ENCODE measurements around the gene TMEM179.
A peak's percentile ranks its signal among the peaks of the same experiment; 100 is the strongest.

TMEM179 gene

DNA sequence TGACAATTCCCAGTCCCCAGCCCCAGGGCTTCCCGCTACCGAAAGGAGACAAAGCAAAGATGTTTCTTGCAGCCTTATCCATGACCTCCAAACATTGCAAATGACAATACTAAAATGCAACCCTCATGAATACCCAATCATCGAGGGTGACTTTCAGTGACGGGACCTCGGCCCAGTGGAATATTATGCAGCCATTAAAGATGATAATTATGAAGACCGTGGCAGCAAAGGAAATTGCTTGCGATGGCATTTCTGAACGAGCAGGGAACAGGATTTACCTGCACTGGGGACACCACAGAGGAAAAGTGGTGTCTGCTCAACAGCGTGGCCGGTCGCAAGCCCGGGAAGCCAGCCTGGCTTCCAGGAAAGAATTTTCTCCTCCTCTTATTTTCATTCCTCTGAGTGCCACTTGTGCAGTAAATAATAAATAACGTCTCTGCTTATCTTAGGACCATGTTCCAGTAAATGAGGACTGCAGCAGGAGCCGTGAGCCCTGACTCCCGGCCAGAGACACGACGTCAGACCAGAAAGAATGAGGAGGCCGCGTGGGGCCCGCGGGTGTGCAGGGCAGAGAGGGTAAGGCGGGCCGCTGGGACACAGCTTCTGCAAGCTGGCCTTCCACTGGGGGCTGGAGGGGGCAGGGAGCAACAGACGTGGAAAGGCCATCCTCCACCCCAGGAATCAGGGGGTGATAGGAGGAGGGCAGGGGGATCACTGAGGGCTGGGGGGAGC, 18.4 kb downstream of the TMEM179 start:
- no peak for DNase-seq

DNA sequence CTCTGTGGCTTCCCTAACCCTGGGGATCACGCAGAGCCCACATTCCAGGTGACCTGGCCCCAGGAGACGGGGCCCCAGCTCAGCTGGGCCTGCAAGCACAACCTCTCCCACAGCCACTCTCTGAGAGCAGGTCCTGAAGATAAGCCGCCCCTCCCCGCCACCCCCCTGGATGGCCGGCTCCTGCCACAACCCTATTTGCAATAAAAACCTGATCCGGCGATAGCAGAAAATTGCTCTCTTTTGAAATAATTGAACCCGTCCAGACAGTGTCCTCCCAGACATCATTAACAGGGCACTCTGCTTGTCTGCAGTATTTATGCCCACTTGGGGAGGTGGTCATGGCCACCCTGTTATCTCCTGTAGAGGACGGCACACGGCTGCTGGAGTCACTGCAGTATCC, 20.0 kb downstream of the TMEM179 start:
- no peak for DNase-seq

DNA sequence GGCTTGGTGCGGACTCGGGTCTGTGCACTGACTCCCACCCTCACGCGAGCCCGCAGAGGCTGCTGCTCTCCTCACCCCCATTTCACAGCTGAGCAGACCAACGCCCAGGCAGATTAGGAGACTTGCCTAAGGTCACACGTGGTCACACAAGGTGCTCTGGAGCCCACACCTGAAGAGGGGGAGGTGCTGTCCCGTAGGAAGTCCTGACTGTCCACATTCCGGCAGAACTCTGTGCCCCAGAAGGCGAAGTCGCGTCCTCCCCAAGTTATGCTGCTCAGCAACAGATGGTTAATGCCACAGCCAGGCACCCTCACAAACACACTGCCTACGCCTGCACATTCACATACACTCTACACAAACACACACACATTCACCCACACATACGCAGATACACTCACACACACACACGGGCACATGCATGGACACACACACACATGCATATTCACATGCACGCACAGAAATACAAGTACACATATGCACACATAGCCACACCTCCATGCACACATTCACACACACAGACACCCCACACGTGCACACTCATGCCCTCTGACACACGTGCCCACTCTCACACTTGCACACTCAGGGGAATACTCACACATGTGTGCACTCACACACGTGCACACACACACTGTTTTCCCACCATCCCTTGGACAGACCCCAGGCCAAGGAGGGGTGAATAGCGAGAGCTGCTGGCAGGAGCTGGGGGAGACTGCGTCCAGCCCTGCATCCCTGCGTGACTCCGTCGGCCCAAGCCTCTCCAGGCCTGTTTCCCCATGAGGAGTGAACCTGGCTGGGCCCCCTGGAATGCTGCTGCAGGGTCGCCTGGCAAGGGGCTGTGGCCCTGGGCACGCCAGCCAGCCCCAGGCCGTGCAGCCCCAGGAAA, 20.9 kb downstream of the TMEM179 start:
- no peak for DNase-seq

- DNase-seq: no peak
Measured at GRCh38 chr14:104582662-104583061, 21.9 kb downstream of the TMEM179 start.

GRCh38 chr14:104582005-104582404, 22.6 kb downstream of the TMEM179 start:
- DNase-seq: no peak

- no peak for DNase-seq
Measured at GRCh38 chr14:104581521-104581920, 23.1 kb downstream of the TMEM179 start.

DNA sequence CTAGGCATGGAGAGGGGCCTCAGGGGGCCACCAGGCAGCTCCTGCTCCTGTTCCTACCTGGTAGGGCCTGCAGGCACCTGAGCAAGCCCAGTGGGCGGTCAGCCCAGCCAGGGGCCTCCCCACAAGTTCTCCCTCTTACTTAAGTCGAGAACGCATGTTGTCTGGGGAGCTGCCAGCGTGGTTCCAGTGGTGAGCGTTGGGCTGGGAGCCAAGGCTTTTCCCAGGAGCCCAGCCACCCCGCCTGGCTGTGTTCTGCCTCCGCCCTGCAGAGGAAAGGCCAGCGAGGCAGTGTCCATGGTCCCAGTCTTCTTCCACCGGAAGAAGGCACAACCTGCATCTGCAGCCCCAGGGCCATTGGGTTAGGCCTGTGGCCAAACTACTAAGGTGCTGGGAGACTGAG, 23.6 kb downstream of the TMEM179 start:
- peak; percentile 46 for DNase-seq

- peak; percentile 28 for DNase-seq
Measured at GRCh38 chr14:104579939-104580338, 24.6 kb downstream of the TMEM179 start.

DNA sequence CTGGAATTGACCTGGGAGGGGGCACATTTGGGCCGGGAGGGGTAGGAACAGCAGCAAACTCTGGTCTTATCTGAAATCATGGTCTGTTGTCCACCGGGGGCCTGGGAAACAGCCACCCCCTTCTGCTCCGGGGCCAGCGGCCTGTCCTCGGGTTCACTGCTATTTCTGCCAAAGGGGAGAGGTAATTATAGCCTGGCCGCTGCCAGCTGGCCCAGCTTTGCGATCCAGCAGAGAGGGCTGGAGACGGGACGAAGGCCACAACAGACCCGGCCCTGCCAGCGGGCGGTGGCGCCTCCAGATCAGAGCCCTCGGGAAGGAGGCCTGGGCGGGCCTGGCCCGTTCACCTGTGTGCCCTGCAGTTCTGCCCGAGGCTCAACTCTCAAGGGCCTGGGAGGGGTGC, 25.1 kb downstream of the TMEM179 start, which contains the start of gene C14orf180:
TSS of gene C14orf180 (plus strand) at position 258 of the 400 bp plus-strand sequence. CDS start 6,667 bp downstream, outside the sequence.
- DNase-seq: no peak

DNA sequence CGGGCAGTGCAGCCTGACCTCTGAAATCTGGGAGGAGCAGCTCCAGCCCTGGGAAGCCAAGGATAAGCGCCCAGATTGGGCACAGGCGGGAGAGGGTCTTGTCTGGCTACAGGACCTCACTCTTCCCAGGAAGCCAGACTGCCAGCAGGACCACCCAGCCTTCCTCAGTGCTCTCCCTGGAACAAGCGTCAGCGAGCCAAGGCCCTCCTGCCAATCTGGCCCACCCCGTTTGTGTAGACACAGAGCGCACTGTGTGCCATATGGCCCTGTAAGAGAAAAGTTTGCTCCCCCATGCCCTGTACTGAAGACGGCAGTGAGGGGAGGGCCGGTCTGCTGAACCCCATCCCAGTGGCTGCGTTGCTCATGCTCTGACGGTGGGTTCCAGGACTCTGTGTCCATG, 26.3 kb downstream of the TMEM179 start:
- DNase-seq: no peak

DNA sequence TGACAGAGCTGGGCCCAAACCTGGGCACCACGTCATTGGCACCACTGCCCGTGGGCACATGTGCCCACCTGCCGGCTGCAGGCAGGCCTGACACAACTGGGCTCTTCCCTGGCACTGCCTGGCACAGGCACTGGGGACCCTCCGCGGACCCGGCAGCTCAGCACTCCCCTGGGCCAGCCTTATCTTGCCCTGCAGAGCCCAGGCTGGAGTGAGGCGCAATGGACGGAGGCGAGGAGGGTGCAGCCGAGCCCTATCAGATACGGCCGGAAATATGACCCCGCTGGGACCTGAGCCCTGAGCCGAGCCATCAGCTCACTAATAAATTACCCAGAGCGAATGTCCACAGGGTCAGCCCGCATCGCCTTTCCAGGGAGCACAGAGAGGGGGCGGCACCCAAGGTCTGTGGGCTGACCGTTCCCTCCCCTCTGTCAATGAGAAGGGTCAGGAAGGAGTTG, 26.7 kb downstream of the TMEM179 start:
- DNase-seq: no peak

DNA sequence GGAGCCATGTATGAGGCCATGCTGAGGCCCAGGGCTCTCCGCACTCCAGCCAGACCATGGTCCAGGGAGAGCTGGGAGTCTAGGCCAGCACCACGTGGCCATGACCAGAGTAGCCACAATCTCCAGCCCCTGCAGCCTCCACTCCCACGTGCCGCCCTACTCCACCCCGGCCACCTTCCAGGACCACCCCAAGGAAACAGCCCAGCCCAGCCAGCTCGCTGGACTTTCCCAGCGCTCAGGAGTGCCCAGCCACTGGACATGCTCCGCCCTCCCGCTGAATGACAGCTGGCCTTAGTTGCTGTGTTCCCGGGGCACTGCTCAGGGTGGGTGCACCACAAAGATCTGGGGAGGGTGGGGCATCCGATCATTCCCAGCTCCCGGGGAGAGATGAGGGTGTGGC, 27.1 kb downstream of the TMEM179 start:
- DNase-seq: no peak

DNA sequence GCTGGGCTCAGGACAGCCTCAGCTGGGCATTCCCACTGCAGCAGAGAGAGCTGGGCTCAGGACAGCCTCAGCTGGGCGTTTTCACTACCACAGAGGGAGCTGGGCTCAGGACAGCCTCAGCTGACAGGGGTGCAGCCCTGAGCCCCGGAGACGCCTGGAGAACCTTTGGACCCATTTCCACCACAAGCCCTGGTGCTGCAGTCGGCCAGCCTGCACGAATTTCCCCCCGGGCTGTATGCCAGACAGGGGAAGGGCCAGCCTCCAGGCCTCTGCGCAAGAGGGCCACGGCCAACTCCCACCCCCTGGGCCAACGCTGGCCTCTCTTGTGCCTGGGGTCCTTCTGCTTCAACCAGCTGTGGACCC, 27.6 kb downstream of the TMEM179 start:
- no peak for DNase-seq

DNA sequence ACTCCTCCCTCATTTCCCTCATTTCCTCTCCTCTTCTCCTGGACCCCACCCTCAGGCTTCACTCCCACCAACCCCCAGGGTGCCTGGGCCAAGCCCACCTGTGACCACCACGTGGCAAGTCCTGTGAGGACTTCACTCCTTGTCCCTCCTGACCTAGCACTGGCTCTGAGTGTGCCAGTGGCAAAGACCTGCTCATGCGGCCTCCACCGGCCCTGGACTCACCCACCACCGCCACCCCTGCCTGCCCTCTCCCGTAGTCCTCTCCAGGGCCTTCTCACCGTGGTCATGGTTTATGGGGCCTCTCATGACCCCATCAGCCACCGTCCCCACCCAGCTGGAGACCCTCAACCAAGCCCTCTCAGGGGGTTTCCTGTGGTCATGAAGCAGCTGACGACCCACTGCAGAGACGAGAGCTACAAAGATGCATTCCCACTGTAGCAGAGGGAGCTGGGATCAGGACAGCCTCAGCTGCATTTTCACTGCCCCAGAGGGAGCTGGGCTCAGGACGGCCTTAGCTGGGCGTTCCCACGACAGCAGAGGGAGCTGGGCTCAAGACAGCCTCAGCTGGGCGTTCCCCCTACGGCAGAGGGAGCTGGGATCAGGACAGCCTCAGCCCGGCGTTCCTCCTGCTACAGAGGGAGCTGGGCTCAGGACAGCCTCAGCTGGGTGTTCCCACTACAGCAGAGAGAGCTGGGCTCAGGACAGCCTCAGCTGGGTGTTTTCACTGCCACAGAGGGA, 28.2 kb downstream of the TMEM179 start:
- DNase-seq: no peak

GRCh38 chr14:104574978-104575583, 29.5 kb downstream of the TMEM179 start:
- no peak for DNase-seq

- no peak for DNase-seq
Measured at GRCh38 chr14:104574536-104574935, 30.0 kb downstream of the TMEM179 start.

DNA sequence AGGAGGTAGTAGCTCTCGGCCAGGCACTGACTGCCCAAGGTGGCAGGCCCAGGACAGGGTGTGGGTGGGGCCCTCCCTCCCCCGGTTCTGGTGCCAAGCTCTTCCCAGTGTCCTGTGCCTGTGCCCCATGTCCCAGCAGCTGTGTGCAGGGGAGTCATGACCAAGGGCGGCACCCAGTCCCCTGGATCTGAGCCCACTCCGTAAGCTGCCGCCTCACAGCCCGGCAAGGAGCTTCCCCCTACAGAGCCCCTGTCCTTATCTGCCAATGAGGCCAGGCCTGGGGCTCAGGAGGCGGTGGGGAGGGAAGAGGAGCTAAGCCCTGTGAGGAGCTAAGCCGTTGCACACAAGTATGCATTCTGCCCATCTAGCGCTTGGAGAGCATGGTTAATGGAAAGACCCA, 30.6 kb downstream of the TMEM179 start:
- no peak for DNase-seq

DNA sequence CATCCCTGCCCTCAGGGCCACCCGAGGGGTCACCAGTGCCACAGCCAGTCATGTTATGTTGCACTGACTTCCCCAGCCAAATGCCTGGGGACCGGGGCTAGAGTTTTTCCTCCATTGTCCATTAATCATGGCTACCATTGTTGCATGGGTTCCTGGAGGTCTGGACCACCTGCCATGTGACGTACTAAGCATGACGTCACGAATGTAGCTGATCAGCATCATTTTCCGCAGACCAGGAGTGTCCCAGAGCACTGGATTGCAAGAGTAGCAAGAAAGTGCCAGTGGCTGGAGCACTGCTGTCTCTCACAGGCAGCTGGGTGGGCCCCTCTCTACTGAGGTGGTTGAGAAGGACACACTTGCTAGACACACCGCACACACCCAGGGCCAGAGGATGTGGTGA, 31.9 kb downstream of the TMEM179 start:
- DNase-seq: no peak

GRCh38 chr14:104572024-104572626, 32.4 kb downstream of the TMEM179 start:
- DNase-seq: no peak

- no peak for DNase-seq
Measured at GRCh38 chr14:104571246-104571645, 33.3 kb downstream of the TMEM179 start.

GRCh38 chr14:104569435-104569834, 35.1 kb downstream of the TMEM179 start:
- DNase-seq: no peak

DNA sequence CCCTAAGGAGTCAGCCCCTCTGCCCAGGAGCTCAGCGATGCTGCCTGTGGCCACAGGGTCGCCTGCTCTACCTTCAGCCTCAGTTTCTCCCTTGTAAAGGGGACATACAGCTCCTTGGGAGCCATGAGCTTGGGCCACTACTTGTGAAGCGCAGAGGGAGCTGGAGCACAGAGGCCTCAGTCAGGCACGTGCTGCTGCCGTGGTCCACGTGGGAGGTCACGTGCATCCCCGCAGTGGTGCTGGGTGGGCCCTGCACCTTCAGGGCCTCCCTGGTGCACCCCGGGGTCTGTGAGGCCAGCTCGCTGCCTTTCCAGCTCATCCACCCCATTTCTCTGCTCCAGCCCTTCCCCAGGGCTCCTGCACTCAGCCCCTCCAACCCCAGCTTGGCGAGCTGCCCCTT, 36.0 kb downstream of the TMEM179 start:
- DNase-seq: no peak

GRCh38 chr14:104567957-104568225, 36.7 kb downstream of the TMEM179 start:
- DNase-seq: no peak
